H9 (cell line): Measurements from ENCODE around the gene SNTG2. TPM values are rescaled to one million over a fixed set of nuclear protein-coding genes. Genes with fewer than 3 reads are reported as not detected.

Source experiments
- DNase-seq: peaks from one replicate; pipeline ENCODE4 v3.0.0-alpha.2; 2017
- H2AFZ ChIP-seq: one replicate; pipeline ENCODE4 v1.6.1; 2013; ENCODE audit warnings: mild to moderate bottlenecking, low read length, control low read depth, moderate library complexity
- H2AK5ac ChIP-seq: 2 replicates; pipeline ENCODE4 v1.6.1; 2013; ENCODE audit warnings: low read length, control low read depth, mixed read lengths; ENCODE audit not compliant: insufficient read length
- H2BK120ac ChIP-seq: one replicate; pipeline ENCODE4 v1.6.1; 2013; ENCODE audit warnings: low read depth, mild to moderate bottlenecking, low read length, control low read depth, inconsistent platforms; ENCODE audit not compliant: poor library complexity, severe bottlenecking
- H2BK12ac ChIP-seq: 2 replicates; pipeline ENCODE4 v1.6.1; 2013; ENCODE audit warnings: low read length, control low read depth, mixed read lengths, low read depth; ENCODE audit not compliant: insufficient read length
- H2BK15ac ChIP-seq: 2 replicates; pipeline ENCODE4 v1.6.1; 2013; ENCODE audit warnings: low read depth, low read length, control low read depth
- H2BK20ac ChIP-seq: one replicate; pipeline ENCODE4 v1.6.1; 2013; ENCODE audit warnings: low read depth, mild to moderate bottlenecking, low read length, control low read depth, inconsistent platforms; ENCODE audit not compliant: poor library complexity, severe bottlenecking
- H2BK5ac ChIP-seq: 2 replicates; pipeline ENCODE4 v1.6.1; 2013; ENCODE audit warnings: low read length, control low read depth, mixed read lengths; ENCODE audit not compliant: insufficient read length
- H3K14ac ChIP-seq: 2 replicates; pipeline ENCODE4 v1.6.1; 2013; ENCODE audit warnings: low read length, control low read depth; ENCODE audit not compliant: insufficient read depth
- H3K18ac ChIP-seq: 2 replicates; pipeline ENCODE4 v1.6.1; 2013; ENCODE audit warnings: low read depth, mild to moderate bottlenecking, mixed read lengths, low read length, control low read depth; ENCODE audit not compliant: insufficient read length
- H3K23ac ChIP-seq: 2 replicates; pipeline ENCODE4 v1.6.1; 2013; ENCODE audit warnings: low read length, control low read depth, mixed read lengths, low read depth; ENCODE audit not compliant: insufficient read length
- H3K23me2 ChIP-seq: 2 replicates; pipeline ENCODE4 v1.6.1; 2013; ENCODE audit warnings: low read depth, mild to moderate bottlenecking, mixed read lengths, low read length, control low read depth; ENCODE audit not compliant: insufficient read length, poor library complexity, severe bottlenecking
- H3K27ac ChIP-seq: 2 replicates; pipeline ENCODE4 v1.5.1; 2013; ENCODE audit warnings: low read length, control low read depth, mixed read lengths, low read depth; ENCODE audit not compliant: insufficient read length
- H3K27me3 ChIP-seq: 2 replicates; pipeline ENCODE4 v1.6.1; 2013; ENCODE audit warnings: low read length, control low read depth, inconsistent platforms; ENCODE audit not compliant: insufficient read depth
- H3K4ac ChIP-seq: 2 replicates; pipeline ENCODE4 v1.6.1; 2013; ENCODE audit warnings: low read depth, mild to moderate bottlenecking, control low read depth, inconsistent platforms, low read length, moderate library complexity
- H3K4me1 ChIP-seq: 2 replicates; pipeline ENCODE4 v1.6.1; 2013; ENCODE audit warnings: low read length, control low read depth, inconsistent platforms; ENCODE audit not compliant: insufficient read depth
- H3K4me2 ChIP-seq: 2 replicates; pipeline ENCODE4 v1.6.1; 2013; ENCODE audit warnings: low read length, control low read depth, mixed read lengths; ENCODE audit not compliant: insufficient read length, insufficient read depth
- H3K56ac ChIP-seq: 2 replicates; pipeline ENCODE4 v1.6.1; 2013; ENCODE audit warnings: low read depth, mild to moderate bottlenecking, mixed read lengths, low read length, control low read depth; ENCODE audit not compliant: insufficient read length
- H3K79me1 ChIP-seq: 2 replicates; pipeline ENCODE4 v1.6.1; 2013; ENCODE audit warnings: low read depth, mild to moderate bottlenecking, moderate library complexity, low read length, control low read depth, inconsistent platforms; ENCODE audit not compliant: insufficient read depth, poor library complexity, severe bottlenecking
- H3K79me2 ChIP-seq: 2 replicates; pipeline ENCODE4 v1.6.1; 2013; ENCODE audit warnings: low read length, control low read depth, inconsistent platforms; ENCODE audit not compliant: insufficient read depth
- H3K9ac ChIP-seq: 2 replicates; pipeline ENCODE4 v1.6.1; 2013; ENCODE audit warnings: low read length, control low read depth, mixed read lengths; ENCODE audit not compliant: insufficient read length; ENCODE audit errors: extremely low read depth
- H3K9me3 ChIP-seq: one replicate; pipeline ENCODE4 v1.6.1; 2013; ENCODE audit warnings: low read depth, low read length, inconsistent platforms; ENCODE audit not compliant: control insufficient read depth
- H3T11ph ChIP-seq: one replicate; pipeline ENCODE4 v1.6.1; 2013; ENCODE audit warnings: mild to moderate bottlenecking, low read length, control low read depth, inconsistent platforms
- H4K20me1 ChIP-seq: one replicate; pipeline ENCODE4 v1.6.1; 2013; ENCODE audit not compliant: control insufficient read depth, insufficient read length, insufficient read depth
- H4K5ac ChIP-seq: 2 replicates; pipeline ENCODE4 v1.6.1; 2013; ENCODE audit warnings: low read depth, mild to moderate bottlenecking, mixed read lengths, low read length, control low read depth; ENCODE audit not compliant: insufficient read length
- H4K8ac ChIP-seq: replicated peaks from 2 replicates; pipeline ENCODE4 v1.6.1; 2013; ENCODE audit warnings: low read length, control low read depth, mixed read lengths, low read depth; ENCODE audit not compliant: insufficient read length
- H4K91ac ChIP-seq: 2 replicates; pipeline ENCODE4 v1.6.1; 2013; ENCODE audit warnings: low read depth, mild to moderate bottlenecking, moderate library complexity, mixed read lengths, low read length, control low read depth; ENCODE audit not compliant: insufficient read length
- H3K27ac Mint-ChIP-seq, 3 experiments: 2 replicates in 2 of 3; 3 replicates in 1 of 3; pipeline ENCODE4 v1.8.0; 2020 to 2021; ENCODE audit warnings: mixed read lengths in 3 of 3, mild to moderate bottlenecking in 1 of 3, moderate library complexity in 1 of 3
- H3K27me3 Mint-ChIP-seq: 2 replicates; pipeline ENCODE4 v1.8.0; 2021; ENCODE audit warnings: low read depth, mild to moderate bottlenecking, moderate library complexity, mixed read lengths
- H3K36me3 Mint-ChIP-seq, 3 experiments: 2 replicates in 2 of 3; 3 replicates in 1 of 3; pipeline ENCODE4 v1.8.0; 2020 to 2021; ENCODE audit warnings: low read depth in 3 of 3, mixed read lengths in 3 of 3; ENCODE audit not compliant: insufficient read depth in 1 of 3
- H3K4me1 Mint-ChIP-seq, 2 experiments: 2 replicates each; pipeline ENCODE4 v1.8.0; 2020; ENCODE audit warnings: mixed read lengths in 2 of 2
- H3K4me3 Mint-ChIP-seq, 2 experiments: 2 replicates in 1 of 2; 3 replicates in 1 of 2; pipeline ENCODE4 v1.8.0; 2020 to 2021; ENCODE audit warnings: mild to moderate bottlenecking in 2 of 2, mixed read lengths in 2 of 2, moderate library complexity in 1 of 2
- H3K9me3 Mint-ChIP-seq, 2 experiments: 2 replicates in 1 of 2; 3 replicates in 1 of 2; pipeline ENCODE4 v1.8.0; 2020; ENCODE audit warnings: mild to moderate bottlenecking in 2 of 2, mixed read lengths in 2 of 2, moderate library complexity in 1 of 2
- WGBS: extraction: QIAGEN DNeasy Blood & Tissue Kit; methylation state at CpG from one replicate; pipeline ENCODE4 v1.1.7; 2013; ENCODE audit warnings: missing lambda C conversion rate, low lambda C conversion rate, mixed read lengths; ENCODE audit not compliant: insufficient read length; ENCODE audit errors: extremely low coverage; 5-methylcytosine and 5-hydroxymethylcytosine counted together
- total RNA-seq: library from RNA; stranded (reverse); gene quantifications from 2 replicates; pipeline ENCODE4 v1.2.1, GENCODE V29; 2021
- TF ChIP-seq, protein P1 (sequence below): fragments of 200-600 bp; sonication (generic); conservative IDR thresholded peaks from 3 replicates; pipeline ENCODE4 v1.8.0; 2021; ENCODE audit warnings: antibody characterized with exemption, mild to moderate bottlenecking

The SNTG2 gene
- total RNA-seq, 1 experiment from 2014 or later, result 13.2 TPM

DNA sequence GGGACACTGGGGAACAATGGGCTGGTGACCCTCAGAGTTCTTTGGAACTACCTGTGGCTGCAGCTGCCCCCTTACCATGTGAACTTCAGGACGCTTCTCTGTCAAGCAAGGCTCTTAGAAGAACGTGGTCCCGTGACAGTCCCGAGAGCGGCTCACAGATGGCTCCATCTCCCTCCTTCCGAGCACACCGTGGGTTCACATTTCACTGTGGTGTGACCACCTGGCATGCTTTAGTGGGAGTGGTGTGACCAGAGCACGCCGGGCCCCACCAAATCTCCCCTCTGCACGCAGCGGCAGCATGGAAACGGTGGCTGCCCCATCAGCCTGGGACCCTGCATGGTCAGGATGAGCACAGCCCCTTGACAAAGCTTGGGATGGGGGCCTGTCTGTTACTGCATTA, 452.9 kb downstream of the SNTG2 start:
- no peak overlapping the region for H3K4me3 Mint-ChIP-seq
- H3K23ac ChIP-seq, result no peak overlapping the region
- WGBS, result no CpG with 5 or more reads among the region's 12 CpGs

More for the DNA sequence above, 452.9 kb downstream of the SNTG2 start:
- Histone ChIP-seq H4K20me1 (no peaks in the 10 kb centered on the region), H3K4ac (no peak overlapping the region), H3K27me3 (no peaks in the 10 kb centered on the region), H4K91ac (no peak overlapping the region), H2AFZ (no peak overlapping the region), H3K4me1 (no peaks in the 10 kb centered on the region; the same call in 1 of the 2 replicates), H3K18ac (no peak overlapping the region), H2BK12ac (no peak overlapping the region), H3K27ac (no peak overlapping the region), H2BK120ac (no peak overlapping the region), H3K79me2 (no peaks in the 10 kb centered on the region), H3K4me2 (no peak overlapping the region), H4K8ac (no peak overlapping the region), H2BK20ac (no peak overlapping the region), H3K23me2 (no peaks in the 10 kb centered on the region), H3K14ac (no peak overlapping the region), H3K9me3 (no peaks in the 10 kb centered on the region), H3K79me1 (no peaks in the 10 kb centered on the region), H2AK5ac (no peak overlapping the region), H3K9ac (no peak overlapping the region), H2BK15ac (no peak overlapping the region), H2BK5ac (no peak overlapping the region), H4K5ac (no peak overlapping the region), H3K56ac (no peak overlapping the region), H3T11ph (no peak overlapping the region)
- DNase-seq, result no peak
- peaks cover 11% of the 10 kb centered on the region for H3K27me3 Mint-ChIP-seq
- peaks cover 0 to 2% (median 0%) of the 10 kb centered on the region in 3 experiments; a peak in 2 of 7 replicates for H3K36me3 Mint-ChIP-seq
- TF ChIP-seq, protein P1, sequence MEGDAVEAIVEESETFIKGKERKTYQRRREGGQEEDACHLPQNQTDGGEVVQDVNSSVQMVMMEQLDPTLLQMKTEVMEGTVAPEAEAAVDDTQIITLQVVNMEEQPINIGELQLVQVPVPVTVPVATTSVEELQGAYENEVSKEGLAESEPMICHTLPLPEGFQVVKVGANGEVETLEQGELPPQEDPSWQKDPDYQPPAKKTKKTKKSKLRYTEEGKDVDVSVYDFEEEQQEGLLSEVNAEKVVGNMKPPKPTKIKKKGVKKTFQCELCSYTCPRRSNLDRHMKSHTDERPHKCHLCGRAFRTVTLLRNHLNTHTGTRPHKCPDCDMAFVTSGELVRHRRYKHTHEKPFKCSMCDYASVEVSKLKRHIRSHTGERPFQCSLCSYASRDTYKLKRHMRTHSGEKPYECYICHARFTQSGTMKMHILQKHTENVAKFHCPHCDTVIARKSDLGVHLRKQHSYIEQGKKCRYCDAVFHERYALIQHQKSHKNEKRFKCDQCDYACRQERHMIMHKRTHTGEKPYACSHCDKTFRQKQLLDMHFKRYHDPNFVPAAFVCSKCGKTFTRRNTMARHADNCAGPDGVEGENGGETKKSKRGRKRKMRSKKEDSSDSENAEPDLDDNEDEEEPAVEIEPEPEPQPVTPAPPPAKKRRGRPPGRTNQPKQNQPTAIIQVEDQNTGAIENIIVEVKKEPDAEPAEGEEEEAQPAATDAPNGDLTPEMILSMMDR, result no peak
- H3K9me3 Mint-ChIP-seq, result peaks cover 0 to 7% of the 10 kb centered on the region in 2 experiments; a peak in 2 of 5 replicates
- H3K27ac Mint-ChIP-seq, result no peak overlapping the region
- peaks cover 6 to 10% of the 10 kb centered on the region in 2 experiments; a peak in 3 of 4 replicates for H3K4me1 Mint-ChIP-seq
